Osteocyte (in vitro differentiated cells): ENCODE measurements around the gene PIGB. TPM values are rescaled to one million over a fixed set of nuclear protein-coding genes. Genes with fewer than 3 reads are reported as not detected.

Experiments
- DNase-seq: peaks from one replicate; pipeline ENCODE4 v3.0.0; 2021; ENCODE audit warnings: mixed read lengths; ENCODE audit not compliant: unreplicated experiment; ENCODE audit errors: extremely low spot score
- H3K27ac Mint-ChIP-seq: one replicate; pipeline ENCODE4 v1.8.0; 2021; ENCODE audit warnings: mild to moderate bottlenecking, mixed read lengths; ENCODE audit not compliant: unreplicated experiment
- H3K27me3 Mint-ChIP-seq: one replicate; pipeline ENCODE4 v1.8.0; 2021; ENCODE audit warnings: mixed read lengths; ENCODE audit not compliant: unreplicated experiment
- H3K36me3 Mint-ChIP-seq: one replicate; pipeline ENCODE4 v1.8.0; 2021; ENCODE audit warnings: mixed read lengths; ENCODE audit not compliant: unreplicated experiment
- H3K4me1 Mint-ChIP-seq: one replicate; pipeline ENCODE4 v1.8.0; 2021; ENCODE audit warnings: mixed read lengths; ENCODE audit not compliant: unreplicated experiment
- H3K4me3 Mint-ChIP-seq: one replicate; pipeline ENCODE4 v1.8.0; 2021; ENCODE audit warnings: mild to moderate bottlenecking, moderate library complexity, mixed read lengths; ENCODE audit not compliant: unreplicated experiment
- H3K9me3 Mint-ChIP-seq: one replicate; pipeline ENCODE4 v1.8.0; 2021; ENCODE audit warnings: mixed read lengths; ENCODE audit not compliant: unreplicated experiment
- total RNA-seq: library from RNA; stranded (reverse); gene quantifications from 2 replicates; pipeline ENCODE4 v1.2.1, GENCODE V29; 2021
- TF ChIP-seq, protein P1 (sequence below): fragments of 200-600 bp; sonication (generic); IDR thresholded peaks from 2 replicates; pipeline ENCODE4 v1.5.0; 2021; ENCODE audit warnings: antibody characterized with exemption, mild to moderate bottlenecking, moderate library complexity

Gene PIGB
- total RNA-seq, 1 donor from 2014 or later: 15.9 TPM

DNA sequence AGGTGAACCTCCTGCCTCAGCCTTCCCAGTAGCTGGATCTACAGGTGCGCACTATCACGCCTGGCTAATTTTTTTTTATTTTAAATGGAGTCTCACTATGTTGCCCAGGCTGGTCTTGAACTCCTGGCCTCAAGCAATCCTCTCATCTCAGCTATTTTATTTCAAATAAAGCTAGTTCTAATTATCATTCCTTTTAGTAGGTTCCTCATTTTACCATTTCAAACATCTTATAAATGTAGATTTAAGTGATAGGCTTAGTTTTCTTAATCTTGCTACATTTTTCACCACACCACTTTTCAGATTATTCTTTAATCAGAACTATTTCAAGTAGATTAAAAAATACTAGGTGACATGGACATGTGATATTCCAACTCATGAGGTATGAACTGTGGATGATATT, 30.3 kb downstream of the PIGB start:
- H3K9me3 Mint-ChIP-seq: no peaks in the 10 kb centered on the region
- no peaks in the 10 kb centered on the region for H3K27me3 Mint-ChIP-seq
- no peak overlapping the region for H3K4me3 Mint-ChIP-seq
- H3K36me3 Mint-ChIP-seq: peaks cover 15% of the 10 kb centered on the region
- H3K4me1 Mint-ChIP-seq: peaks cover 3% of the 10 kb centered on the region
- DNase-seq: no peak
- no peak overlapping the region for H3K27ac Mint-ChIP-seq
- TF ChIP-seq, protein P1, sequence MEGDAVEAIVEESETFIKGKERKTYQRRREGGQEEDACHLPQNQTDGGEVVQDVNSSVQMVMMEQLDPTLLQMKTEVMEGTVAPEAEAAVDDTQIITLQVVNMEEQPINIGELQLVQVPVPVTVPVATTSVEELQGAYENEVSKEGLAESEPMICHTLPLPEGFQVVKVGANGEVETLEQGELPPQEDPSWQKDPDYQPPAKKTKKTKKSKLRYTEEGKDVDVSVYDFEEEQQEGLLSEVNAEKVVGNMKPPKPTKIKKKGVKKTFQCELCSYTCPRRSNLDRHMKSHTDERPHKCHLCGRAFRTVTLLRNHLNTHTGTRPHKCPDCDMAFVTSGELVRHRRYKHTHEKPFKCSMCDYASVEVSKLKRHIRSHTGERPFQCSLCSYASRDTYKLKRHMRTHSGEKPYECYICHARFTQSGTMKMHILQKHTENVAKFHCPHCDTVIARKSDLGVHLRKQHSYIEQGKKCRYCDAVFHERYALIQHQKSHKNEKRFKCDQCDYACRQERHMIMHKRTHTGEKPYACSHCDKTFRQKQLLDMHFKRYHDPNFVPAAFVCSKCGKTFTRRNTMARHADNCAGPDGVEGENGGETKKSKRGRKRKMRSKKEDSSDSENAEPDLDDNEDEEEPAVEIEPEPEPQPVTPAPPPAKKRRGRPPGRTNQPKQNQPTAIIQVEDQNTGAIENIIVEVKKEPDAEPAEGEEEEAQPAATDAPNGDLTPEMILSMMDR: no peak

- no peak for DNase-seq
These were observed 34.0 kb downstream of the PIGB start for GRCh38 chr15:55353025-55353424.

DNA sequence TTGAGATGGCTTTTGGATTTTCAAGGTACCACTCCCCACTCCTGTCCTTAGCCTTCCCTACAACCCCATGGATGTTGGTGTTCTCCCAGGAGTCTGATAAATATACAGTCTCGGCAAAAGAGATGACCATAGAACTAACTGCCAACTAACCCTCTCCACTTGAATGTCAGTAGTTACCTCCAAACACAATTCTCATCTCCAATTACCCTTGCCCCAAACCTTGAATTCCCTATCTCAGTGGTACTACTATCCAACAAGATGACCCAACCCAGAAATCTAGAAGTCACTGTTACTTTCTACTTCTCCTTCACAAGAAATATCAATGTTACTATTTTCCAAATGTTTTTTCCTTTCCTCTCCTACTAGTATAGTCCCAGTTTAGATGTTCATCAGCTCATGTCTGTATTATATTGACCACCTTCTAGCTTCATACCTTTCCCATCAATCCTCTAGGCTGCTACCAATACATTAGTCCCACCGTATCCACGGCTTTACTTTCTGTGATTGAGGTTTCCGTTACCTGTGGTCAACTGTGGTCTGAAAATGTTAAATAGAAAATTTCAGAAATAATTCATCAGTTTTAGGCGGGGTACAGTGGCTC, 38.1 kb downstream of the PIGB start:
- no peak overlapping the region for H3K4me3 Mint-ChIP-seq
- H3K27ac Mint-ChIP-seq: no peak overlapping the region

More at GRCh38 chr15:55353025-55353424, 34.0 kb downstream of the PIGB start:
- Mint-ChIP-seq H3K27ac (no peak overlapping the region), H3K27me3 (no peaks in the 10 kb centered on the region), H3K9me3 (no peaks in the 10 kb centered on the region), H3K4me1 (no peaks in the 10 kb centered on the region), H3K4me3 (no peak overlapping the region), H3K36me3 (peaks cover 16% of the 10 kb centered on the region)
- TF ChIP-seq, protein P1: no peak

GRCh38 chr15:55357774-55358173, 38.8 kb downstream of the PIGB start:
- TF ChIP-seq, protein P1: no peak
- Mint-ChIP-seq H3K4me1 (peaks cover 2% of the 10 kb centered on the region), H3K4me3 (no peak overlapping the region), H3K36me3 (peaks cover 35% of the 10 kb centered on the region), H3K9me3 (no peaks in the 10 kb centered on the region), H3K27ac (no peak overlapping the region), H3K27me3 (no peaks in the 10 kb centered on the region)
- DNase-seq: no peak

More for the DNA sequence above, 38.1 kb downstream of the PIGB start:
- TF ChIP-seq, protein P1: no peak
- no peaks in the 10 kb centered on the region for H3K9me3 Mint-ChIP-seq
- DNase-seq: no peak
- no peaks in the 10 kb centered on the region for H3K27me3 Mint-ChIP-seq
- H3K4me1 Mint-ChIP-seq: peaks cover 2% of the 10 kb centered on the region
- peaks cover 31% of the 10 kb centered on the region for H3K36me3 Mint-ChIP-seq

DNA sequence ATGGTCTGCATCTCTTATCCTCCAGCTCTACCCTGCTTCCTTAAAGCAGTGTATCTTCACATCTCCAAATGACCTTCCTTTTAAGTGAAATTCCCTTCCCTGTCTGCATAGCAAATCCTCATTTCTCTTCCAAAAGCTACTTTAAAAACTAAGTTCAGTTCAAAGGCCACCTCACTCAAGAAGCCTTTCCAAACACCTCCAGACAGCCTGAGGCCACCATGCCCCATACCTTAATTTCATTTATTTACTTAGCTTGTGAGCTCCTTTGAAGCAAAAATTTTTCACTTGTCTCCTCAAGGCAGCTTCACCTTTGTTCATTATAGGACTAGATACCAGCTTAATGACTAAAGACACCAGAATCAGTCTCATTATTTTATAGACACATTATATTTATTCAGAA, 39.4 kb downstream of the PIGB start:
- Mint-ChIP-seq H3K9me3 (no peaks in the 10 kb centered on the region), H3K4me3 (no peak overlapping the region), H3K27me3 (no peaks in the 10 kb centered on the region), H3K4me1 (peaks cover 2% of the 10 kb centered on the region), H3K27ac (no peak overlapping the region), H3K36me3 (peaks cover 37% of the 10 kb centered on the region)
- no peak for DNase-seq
- TF ChIP-seq, protein P1: no peak
